Bronchial epithelial cell (primary cell): ENCODE data around the gene DHRS13. TPM values are rescaled to one million over a fixed set of nuclear protein-coding genes. Genes with fewer than 3 reads are reported as not detected.
A peak's percentile ranks its signal among the peaks of the same experiment; 100 is the strongest.

Experiments
- DNase-seq: peaks from one replicate; pipeline ENCODE4 v3.0.0-alpha.2; 2010; ENCODE audit warnings: low read depth
- FAIRE-seq: peaks from 2 replicates; lab custom pipeline; 2011; peaks lifted over from hg19 to GRCh38; lab: Jason Lieb, UNC
- H3K27me3 ChIP-seq: 2 replicates; pipeline ENCODE4 v1.5.1; 2011; ENCODE audit warnings: low read length; ENCODE audit not compliant: control insufficient read depth, insufficient read depth
- H3K36me3 ChIP-seq: 2 replicates; pipeline ENCODE4 v1.5.1; 2011; ENCODE audit warnings: low read length; ENCODE audit not compliant: control insufficient read depth, insufficient read depth
- H3K4me3 ChIP-seq: 2 replicates; pipeline ENCODE4 v1.5.1; 2011; ENCODE audit warnings: mild to moderate bottlenecking, low read depth, low read length, control low read depth
- CTCF ChIP-seq: IDR thresholded peaks from 2 replicates; pipeline ENCODE4 v1.5.1; 2011; ENCODE audit warnings: mild to moderate bottlenecking, moderate library complexity, low read length, control low read depth, inconsistent platforms; ENCODE audit not compliant: insufficient read depth, severe bottlenecking
- total RNA-seq: library from RNA; depleted of rRNA; stranded (reverse); fragments of >200 nt; gene quantifications from 2 replicates; pipeline ENCODE4 v1.2.1, GENCODE V29; 2014

DHRS13 gene, protein sequence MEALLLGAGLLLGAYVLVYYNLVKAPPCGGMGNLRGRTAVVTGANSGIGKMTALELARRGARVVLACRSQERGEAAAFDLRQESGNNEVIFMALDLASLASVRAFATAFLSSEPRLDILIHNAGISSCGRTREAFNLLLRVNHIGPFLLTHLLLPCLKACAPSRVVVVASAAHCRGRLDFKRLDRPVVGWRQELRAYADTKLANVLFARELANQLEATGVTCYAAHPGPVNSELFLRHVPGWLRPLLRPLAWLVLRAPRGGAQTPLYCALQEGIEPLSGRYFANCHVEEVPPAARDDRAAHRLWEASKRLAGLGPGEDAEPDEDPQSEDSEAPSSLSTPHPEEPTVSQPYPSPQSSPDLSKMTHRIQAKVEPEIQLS
- total RNA-seq: 2.9 and 11.3 TPM in 2 replicates

DNA sequence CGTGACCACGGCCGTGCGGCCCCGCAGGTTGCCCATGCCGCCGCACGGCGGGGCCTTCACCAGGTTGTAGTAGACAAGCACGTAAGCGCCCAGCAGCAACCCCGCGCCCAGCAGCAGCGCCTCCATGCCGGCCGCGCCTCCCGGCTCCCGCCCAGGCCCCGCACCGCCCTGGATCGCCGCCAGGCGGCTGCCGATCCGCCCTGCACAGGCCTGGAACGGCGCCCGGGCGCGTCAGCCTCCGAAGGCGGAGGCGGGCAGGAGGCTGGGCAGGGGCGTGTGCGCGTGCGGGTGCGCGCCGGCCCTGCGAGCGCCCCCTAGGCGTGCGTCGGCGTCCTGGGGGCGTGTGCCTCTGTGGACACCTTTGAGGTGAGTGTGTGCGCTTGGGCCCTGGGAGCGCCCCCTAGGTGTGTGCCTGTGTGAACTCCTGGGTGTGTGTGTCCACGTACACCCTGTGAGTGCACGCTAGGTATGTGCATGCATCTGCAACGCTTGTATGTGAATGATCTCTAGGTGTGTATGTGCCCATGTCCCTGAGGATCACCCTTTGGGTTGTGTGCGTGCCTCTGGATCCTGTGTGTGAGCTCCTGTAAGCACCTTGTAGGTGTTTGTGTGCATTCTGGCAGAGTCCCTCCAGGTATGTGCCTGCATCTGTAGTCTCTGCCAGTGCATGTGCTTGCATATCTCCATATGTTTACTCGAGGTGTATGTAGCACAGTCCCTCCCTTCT is at the start of gene DHRS13:
Gene DHRS13, minus strand, starts transcription at position 261 of the 727 bp plus-strand sequence. Its CDS starts 135 bp downstream, at position 126.
- peak; percentile 92 for TF ChIP-seq CTCF
- no peak for FAIRE-seq
- H3K36me3 ChIP-seq: peaks cover 4% of the 10 kb centered on the region
- no peaks in the 10 kb centered on the region for H3K27me3 ChIP-seq
- peak within 1 kb of the TSS; percentile 56 for H3K4me3 ChIP-seq
- peak; percentile 84 for DNase-seq

GRCh38 chr17:28951991-28952975 is 49.4 kb upstream of the DHRS13 start:
- no peaks in the 10 kb centered on the region for H3K36me3 ChIP-seq
- peak overlapping the region; percentile 73 for H3K4me3 ChIP-seq
- peak; percentile 99 for DNase-seq
- H3K27me3 ChIP-seq: no peaks in the 10 kb centered on the region
- peak; percentile 86 for FAIRE-seq
- no peak for TF ChIP-seq CTCF

- H3K4me3 ChIP-seq: peak within 1 kb of the TSS; percentile 82
- FAIRE-seq: peak; percentile 62
Measured at GRCh38 chr17:28951428-28951990, 48.6 kb upstream of the DHRS13 start, which contains the start of gene PHF12. Gene PHF12, minus strand, starts transcription at chr17:28951518. Its CDS starts 558 bp downstream, at chr17:28950960.

GRCh38 chr17:28950752-28951427 is 48.0 kb upstream of the DHRS13 start:
- DNase-seq: no peak
- Histone ChIP-seq H3K36me3 (no peaks in the 10 kb centered on the region), H3K27me3 (no peaks in the 10 kb centered on the region), H3K4me3 (peak overlapping the region; percentile 82)
- FAIRE-seq: no peak
- no peak for TF ChIP-seq CTCF

More at GRCh38 chr17:28951428-28951990, 48.6 kb upstream of the DHRS13 start, which contains the start of gene PHF12:
- Histone ChIP-seq H3K27me3 (no peaks in the 10 kb centered on the region), H3K36me3 (no peaks in the 10 kb centered on the region)
- peak; percentile 99 for DNase-seq
- no peak for TF ChIP-seq CTCF
